IMR-90 (cell line): ENCODE data around the gene UBA1. TPM values are rescaled to one million over a fixed set of nuclear protein-coding genes. Genes with fewer than 3 reads are reported as not detected.
A peak's percentile ranks its signal among the peaks of the same experiment; 100 is the strongest.

ENCODE experiments used
- ATAC-seq: fragments of 200-7000 bp; cut with Tn5 transposase; 2 replicates; pipeline ENCODE4 v1.9.1; 2020; ENCODE audit warnings: low read depth, mild to moderate bottlenecking, moderate library complexity
- Bru-seq: library from RNA; stranded (reverse); fragments of 400-500 nt; gene quantifications from one replicate; lab custom pipeline; 2021; lab: Mats Ljungman, UMichigan
- BruChase-seq, 2 experiments: library from RNA; stranded (reverse); fragments of 400-500 nt; gene quantifications; one replicate each; lab custom pipeline; 2021; lab: Mats Ljungman, UMichigan
- BruUV-seq: library from RNA; stranded (reverse); fragments of 400-500 nt; replicated peaks from 2 replicates; lab custom pipeline; 2021; lab: Mats Ljungman, UMichigan
- CTCF ChIA-PET: fragments of 300-600 bp; formaldehyde crosslinking; extraction: SDS; loops from one replicate; lab custom pipeline; 2021; ENCODE audit warnings: antibody characterized with exemption; lab: Yijun Ruan, JAX
- POLR2A ChIA-PET: fragments of 300-600 bp; sonication (Branson Sonifier 250); formaldehyde crosslinking; loops from one replicate; lab custom pipeline; 2022; ENCODE audit warnings: antibody characterized with exemption; ENCODE audit not compliant: unreplicated experiment; lab: Charles Lee
- DNase-seq: peaks from one replicate; pipeline ENCODE4 v3.0.0; 2013
- H2AFZ ChIP-seq: replicated peaks from 2 replicates; pipeline ENCODE3; 2013; ENCODE audit warnings: low read length, mild to moderate bottlenecking; ENCODE audit not compliant: poor library complexity
- H2AK5ac ChIP-seq: 2 replicates; pipeline ENCODE4 v1.6.1; 2013; ENCODE audit warnings: low read depth, low read length, inconsistent platforms
- H2AK9ac ChIP-seq: replicated peaks from 2 replicates; pipeline ENCODE3; 2013; ENCODE audit warnings: mild to moderate bottlenecking, low read depth, low read length, moderate library complexity; ENCODE audit not compliant: poor library complexity
- H2BK120ac ChIP-seq: 2 replicates; pipeline ENCODE4 v1.6.1; 2013; ENCODE audit warnings: low read depth, low read length, inconsistent platforms
- H2BK15ac ChIP-seq: 3 replicates; pipeline ENCODE4 v1.6.1; 2013; ENCODE audit warnings: low read depth, low read length, inconsistent platforms
- H2BK20ac ChIP-seq: 2 replicates; pipeline ENCODE4 v1.6.1; 2013; ENCODE audit warnings: low read depth, mild to moderate bottlenecking, inconsistent platforms, low read length, moderate library complexity
- H2BK5ac ChIP-seq: 2 replicates; pipeline ENCODE4 v1.6.1; 2013; ENCODE audit warnings: mild to moderate bottlenecking, low read depth, low read length, inconsistent platforms; ENCODE audit not compliant: poor library complexity, severe bottlenecking
- H3K14ac ChIP-seq: replicated peaks from 2 replicates; pipeline ENCODE4 v1.6.1; 2013; ENCODE audit warnings: low read depth, low read length, inconsistent platforms
- H3K18ac ChIP-seq: 2 replicates; pipeline ENCODE4 v1.6.1; 2013; ENCODE audit warnings: low read depth, low read length, control low read depth
- H3K23ac ChIP-seq: 2 replicates; pipeline ENCODE4 v1.6.1; 2013; ENCODE audit warnings: low read depth, low read length, inconsistent platforms
- H3K27ac ChIP-seq: 2 replicates; pipeline ENCODE4 v1.5.1; 2013; ENCODE audit warnings: mild to moderate bottlenecking, control low read depth, low read length; ENCODE audit not compliant: insufficient read depth
- H3K27me3 ChIP-seq: 2 replicates; pipeline ENCODE4 v1.6.1; 2013; ENCODE audit warnings: low read length; ENCODE audit not compliant: control insufficient read depth, insufficient read depth
- H3K36me3 ChIP-seq: 2 replicates; pipeline ENCODE4 v1.6.1; 2013; ENCODE audit warnings: low read length, mixed read lengths; ENCODE audit not compliant: control insufficient read depth, insufficient read depth
- H3K4ac ChIP-seq: 2 replicates; pipeline ENCODE4 v1.6.1; 2013; ENCODE audit warnings: low read depth, low read length, inconsistent platforms
- H3K4me1 ChIP-seq: 2 replicates; pipeline ENCODE4 v1.6.1; 2013; ENCODE audit warnings: low read length, mixed read lengths; ENCODE audit not compliant: control insufficient read depth, insufficient read depth
- H3K4me2 ChIP-seq: 2 replicates; pipeline ENCODE4 v1.6.1; 2013; ENCODE audit warnings: low read depth, mild to moderate bottlenecking, control low read depth, low read length, moderate library complexity
- H3K4me3 ChIP-seq: 2 replicates; pipeline ENCODE4 v1.5.1; 2013; ENCODE audit warnings: low read depth, mild to moderate bottlenecking, control low read depth, low read length, moderate library complexity; ENCODE audit not compliant: insufficient read depth
- H3K56ac ChIP-seq: 2 replicates; pipeline ENCODE4 v1.6.1; 2013; ENCODE audit warnings: low read length, inconsistent platforms; ENCODE audit not compliant: insufficient read depth; ENCODE audit errors: extremely low read depth
- H3K79me1 ChIP-seq, 2 experiments: 2 replicates each; pipeline ENCODE4 v1.6.1; 2013; ENCODE audit warnings: low read length in 2 of 2, inconsistent platforms in 1 of 2, low read depth in 1 of 2
- H3K9ac ChIP-seq: 2 replicates; pipeline ENCODE4 v1.6.1; 2013; ENCODE audit warnings: low read depth, low read length, control low read depth
- H3K9me1 ChIP-seq: 2 replicates; pipeline ENCODE4 v1.6.1; 2013; ENCODE audit warnings: low read length, inconsistent platforms; ENCODE audit not compliant: insufficient read depth
- H3K9me3 ChIP-seq: 2 replicates; pipeline ENCODE4 v1.6.1; 2013; ENCODE audit warnings: low read length; ENCODE audit not compliant: control insufficient read depth, insufficient read depth
- H4K20me1 ChIP-seq: 2 replicates; pipeline ENCODE4 v1.6.1; 2013; ENCODE audit warnings: low read length, inconsistent platforms; ENCODE audit not compliant: insufficient read depth
- H4K5ac ChIP-seq: 2 replicates; pipeline ENCODE4 v1.6.1; 2013; ENCODE audit warnings: mild to moderate bottlenecking, low read depth, low read length, control low read depth
- H4K8ac ChIP-seq, 2 experiments: 2 replicates each; pipeline ENCODE4 v1.6.1; 2013; ENCODE audit warnings: low read depth in 2 of 2, low read length in 2 of 2, control low read depth in 1 of 2, inconsistent platforms in 1 of 2
- H4K91ac ChIP-seq: 2 replicates; pipeline ENCODE4 v1.6.1; 2013; ENCODE audit warnings: low read depth, low read length, inconsistent platforms; ENCODE audit not compliant: insufficient read depth
- CHD1 ChIP-seq: IDR thresholded peaks from 2 replicates; pipeline ENCODE4 v1.6.1; 2012; ENCODE audit warnings: low read depth, low read length, improper control_type of control experiment
- CTCF ChIP-seq: conservative IDR thresholded peaks from 2 replicates; pipeline ENCODE4 v1.5.1; 2012; ENCODE audit warnings: mild to moderate bottlenecking, low read depth, low read length, improper control_type of control experiment
- FOS ChIP-seq: fragments of 150-350 bp; IDR thresholded peaks from 2 replicates; pipeline ENCODE4 v1.6.1; 2016; ENCODE audit warnings: low read depth, low read length
- MAFK ChIP-seq: IDR thresholded peaks from 2 replicates; pipeline ENCODE4 v1.6.1; 2012; ENCODE audit warnings: low read depth, low read length, improper control_type of control experiment
- MAZ ChIP-seq: IDR thresholded peaks from 2 replicates; pipeline ENCODE4 v1.6.1; 2012; ENCODE audit warnings: low read depth, mild to moderate bottlenecking, low read length, improper control_type of control experiment, moderate library complexity, borderline replicate concordance
- MXI1 ChIP-seq: IDR thresholded peaks from 2 replicates; pipeline ENCODE4 v1.6.1; 2012; ENCODE audit warnings: low read depth, mild to moderate bottlenecking, low read length, moderate library complexity, borderline replicate concordance
- NFE2L2 ChIP-seq: fragments of 150-350 bp; IDR thresholded peaks from 2 replicates; pipeline ENCODE4 v1.6.1; 2016; ENCODE audit warnings: low read depth, mild to moderate bottlenecking, low read length
- POLR2A ChIP-seq: IDR thresholded peaks from 2 replicates; pipeline ENCODE4 v1.6.1; 2012; ENCODE audit warnings: mild to moderate bottlenecking, low read depth, low read length
- RAD21 ChIP-seq: IDR thresholded peaks from 2 replicates; pipeline ENCODE4 v1.6.1; 2012; ENCODE audit warnings: low read length, improper control_type of control experiment
- RCOR1 ChIP-seq: IDR thresholded peaks from 2 replicates; pipeline ENCODE4 v1.6.1; 2012; ENCODE audit warnings: mild to moderate bottlenecking, low read length, improper control_type of control experiment; ENCODE audit not compliant: insufficient replicate concordance
- USF2 ChIP-seq: fragments of 150-350 bp; IDR thresholded peaks from 2 replicates; pipeline ENCODE4 v1.6.1; 2017; ENCODE audit warnings: mild to moderate bottlenecking, antibody characterized with exemption, low read length, low read depth
- WGBS, 2 experiments: methylation state at CpG; one replicate each; pipeline versions ENCODE4 v1.1.5 to v1.1.7; 2013; ENCODE audit warnings: missing lambda C conversion rate in 2 of 2; ENCODE audit not compliant: insufficient read length in 1 of 2; ENCODE audit errors: extremely low coverage in 2 of 2; 5-methylcytosine and 5-hydroxymethylcytosine counted together
- dilution Hi-C: fragments of 300-500 bp; cut with HindIII; formaldehyde crosslinking; loops from one replicate; pipeline ENCODE4 v1.14.3; 2018; ENCODE audit warnings: low sequenced_read_pairs; ENCODE audit not compliant: unreplicated experiment
- in situ Hi-C: fragments of 300-500 bp; cut with MboI; formaldehyde crosslinking; loops from 3 replicates; pipeline ENCODE4 v1.14.3; 2019; ENCODE audit warnings: low sequenced_read_pairs, inconsistent platforms, mixed read lengths
- intact Hi-C: fragments of 100-400 bp; cut with micrococcal nuclease; formaldehyde crosslinking; loops from 2 replicates; pipeline ENCODE4 v1.10.0; 2022
- long read RNA-seq: library from polyadenylated mRNA; unstranded; transcript quantifications from one replicate; pipeline ENCODE4 v2.0.0, GENCODE V29; 2021; ENCODE audit not compliant: unreplicated experiment
- polyA plus RNA-seq, 3 experiments: library from polyadenylated mRNA; depleted of rRNA; stranded (reverse); fragments of >200 nt; gene quantifications; 2 replicates each; pipeline ENCODE4 v1.2.3, GENCODE V29; 2012; ENCODE audit warnings: low replicate concordance in 1 of 3
- total RNA-seq: library from RNA; depleted of rRNA; stranded (reverse); fragments of >200 nt; gene quantifications from 2 replicates; pipeline ENCODE4 v1.2.3, GENCODE V29; 2012; rRNA removed

Gene UBA1
- total RNA-seq, result 256 and 299 TPM in 2 replicates
- 343 and 366 TPM in 2 replicates for polyA plus RNA-seq (2012; rRNA removed)
- 253 and 341 TPM in 2 replicates for polyA plus RNA-seq (2012; cell fraction: cytosol; rRNA removed)
- 285 and 480 TPM in 2 replicates for polyA plus RNA-seq (2012; cell fraction: nucleus; rRNA removed; ENCODE audit: low replicate concordance)
- Bru-seq, nascent RNA, result percentile 90 among the genes with signal in this experiment
- percentile 97 among the genes with signal in this experiment for BruChase-seq, experiment 1, labeled RNA remaining after a 6-hour chase
- percentile 95 among the genes with signal in this experiment for BruChase-seq, experiment 2, labeled RNA remaining after a 2-hour chase
- long read RNA-seq, transcript UBA1-203 (26 exons, 3,466 nt), result minor isoform, 19 of 405 reads
- long read RNA-seq, transcript UBA1-201 (26 exons, 3,559 nt), result major isoform, 155 of 405 reads
- long read RNA-seq, partial matches to known transcripts, result 210 of 405 reads
- long read RNA-seq, other reads (novel, unspliced or antisense), result 19 of 405 reads

- Histone ChIP-seq H4K20me1 (peaks cover 45% of the 10 kb centered on the region), H3K4ac (peak within 1 kb of the TSS; percentile 85), H2BK15ac (no peak within 1 kb of the TSS), H3K9me1 (peaks cover 5% of the 10 kb centered on the region; the same call in 1 of the 2 replicates), H3K9ac (peak within 1 kb of the TSS; percentile 88), H3K4me1 (peaks cover 24% of the 10 kb centered on the region), H4K5ac (peak within 1 kb of the TSS; percentile 29; the same call in 1 of the 2 replicates), H2BK120ac (no peak within 1 kb of the TSS), H4K91ac (peak within 1 kb of the TSS; percentile 81), H3K36me3 (peaks cover 19% of the 10 kb centered on the region), H3K18ac (peak within 1 kb of the TSS; percentile 37; the same call in 1 of the 2 replicates), H2AK5ac (peak within 1 kb of the TSS; percentile 63; the same call in 1 of the 2 replicates), H3K27ac (peak within 1 kb of the TSS; percentile 87), H3K4me2 (peak within 1 kb of the TSS; percentile 94), H3K27me3 (no peaks in the 10 kb centered on the region; the same call in 1 of the 2 replicates), H3K56ac (peak within 1 kb of the TSS; percentile 91), H3K9me3 (no peaks in the 10 kb centered on the region), H3K14ac (peak within 1 kb of the TSS; percentile 91), H3K79me1 (peaks cover 15 to 47% of the 10 kb centered on the region in 2 experiments), H3K4me3 (peak within 1 kb of the TSS; percentile 74), H3K23ac (peak within 1 kb of the TSS; percentile 94), H2AFZ (peak within 1 kb of the TSS; percentile 96), H4K8ac (peak within 1 kb of the TSS; percentile 63 to 86; a peak in 3 of 4 replicates), H2BK20ac (no peak within 1 kb of the TSS), H2AK9ac (peak within 1 kb of the TSS; percentile 99), H2BK5ac (peak within 1 kb of the TSS; percentile 79)
- 4% methylated on average over 9 of the region's 50 CpGs; no CpG with 5 or more reads in 1 of the 2 experiments for WGBS, 2 experiments
- peak; percentile 82 for ATAC-seq
- POLR2A ChIA-PET, result no interaction called here
- peak; percentile 95 for DNase-seq
- in situ Hi-C loops, result loop anchor here (10.0 kb wide), 2 partner anchors 191 to 331 kb away; no protein-coding TSS in a partner anchor
- dilution Hi-C loops, result no loop called here
- intact Hi-C loops, result loop anchor here (1.0 to 5.0 kb wide), 6 partner anchors 119 to 831 kb away; partner anchors contain the start of gene ZNF41
- BruUV-seq, result no TSS peak
- CTCF ChIA-PET, result no interaction called here
- no peak for TF ChIP-seq RCOR1
- peak; percentile 62; the same call in 1 of the 2 replicates for TF ChIP-seq FOS
- peak; percentile 94 for TF ChIP-seq POLR2A
- TF ChIP-seq RAD21, result peak; percentile 92
- TF ChIP-seq CTCF, result peak; percentile 92
- no peak for TF ChIP-seq MXI1
- peak; percentile 50; the same call in 1 of the 2 replicates for TF ChIP-seq MAZ
- no peak for TF ChIP-seq USF2
- TF ChIP-seq MAFK, result no peak
- TF ChIP-seq NFE2L2, result no peak
- no peak for TF ChIP-seq CHD1
Measured at GRCh38 chrX:47193475-47194193, at the start of gene UBA1. Gene UBA1 (plus strand): TSS chrX:47193829. CDS start chrX:47198803, 4,974 bp downstream.
